ENCODE measurements around the gene FRYL.

FRYL gene

DNA sequence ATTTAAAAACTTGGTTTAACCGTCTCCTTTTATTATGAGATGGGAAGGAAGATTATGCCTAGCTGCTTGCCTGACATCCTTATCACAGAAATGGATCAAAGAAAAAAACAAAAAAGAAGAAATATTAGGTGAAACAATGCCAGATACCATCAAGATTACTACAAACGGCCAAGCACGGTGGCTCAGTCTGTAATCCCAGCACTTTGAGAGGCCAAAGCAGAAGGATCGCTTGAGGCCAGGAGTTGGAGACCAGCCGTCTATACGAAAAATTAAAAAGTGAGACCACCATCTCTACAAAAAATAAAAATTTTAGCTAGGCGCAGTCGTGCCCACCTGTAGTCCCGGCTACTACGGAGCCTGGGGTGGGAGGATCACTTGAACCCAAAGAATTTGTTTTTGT lies 2.3 kb downstream of the FRYL start:
- DNase-seq (ENCODE audit: extremely low read depth, low read depth): no peak
- peak overlapping the region; percentile 86 for H3K4me3 ChIP-seq (replicated peaks; ENCODE audit: low read depth, low read length)
- TF ChIP-seq, protein P1, sequence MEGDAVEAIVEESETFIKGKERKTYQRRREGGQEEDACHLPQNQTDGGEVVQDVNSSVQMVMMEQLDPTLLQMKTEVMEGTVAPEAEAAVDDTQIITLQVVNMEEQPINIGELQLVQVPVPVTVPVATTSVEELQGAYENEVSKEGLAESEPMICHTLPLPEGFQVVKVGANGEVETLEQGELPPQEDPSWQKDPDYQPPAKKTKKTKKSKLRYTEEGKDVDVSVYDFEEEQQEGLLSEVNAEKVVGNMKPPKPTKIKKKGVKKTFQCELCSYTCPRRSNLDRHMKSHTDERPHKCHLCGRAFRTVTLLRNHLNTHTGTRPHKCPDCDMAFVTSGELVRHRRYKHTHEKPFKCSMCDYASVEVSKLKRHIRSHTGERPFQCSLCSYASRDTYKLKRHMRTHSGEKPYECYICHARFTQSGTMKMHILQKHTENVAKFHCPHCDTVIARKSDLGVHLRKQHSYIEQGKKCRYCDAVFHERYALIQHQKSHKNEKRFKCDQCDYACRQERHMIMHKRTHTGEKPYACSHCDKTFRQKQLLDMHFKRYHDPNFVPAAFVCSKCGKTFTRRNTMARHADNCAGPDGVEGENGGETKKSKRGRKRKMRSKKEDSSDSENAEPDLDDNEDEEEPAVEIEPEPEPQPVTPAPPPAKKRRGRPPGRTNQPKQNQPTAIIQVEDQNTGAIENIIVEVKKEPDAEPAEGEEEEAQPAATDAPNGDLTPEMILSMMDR (IDR thresholded peaks at IDR 0.05; ENCODE audit: low read depth, low read length, missing control alignments): no peak

DNA sequence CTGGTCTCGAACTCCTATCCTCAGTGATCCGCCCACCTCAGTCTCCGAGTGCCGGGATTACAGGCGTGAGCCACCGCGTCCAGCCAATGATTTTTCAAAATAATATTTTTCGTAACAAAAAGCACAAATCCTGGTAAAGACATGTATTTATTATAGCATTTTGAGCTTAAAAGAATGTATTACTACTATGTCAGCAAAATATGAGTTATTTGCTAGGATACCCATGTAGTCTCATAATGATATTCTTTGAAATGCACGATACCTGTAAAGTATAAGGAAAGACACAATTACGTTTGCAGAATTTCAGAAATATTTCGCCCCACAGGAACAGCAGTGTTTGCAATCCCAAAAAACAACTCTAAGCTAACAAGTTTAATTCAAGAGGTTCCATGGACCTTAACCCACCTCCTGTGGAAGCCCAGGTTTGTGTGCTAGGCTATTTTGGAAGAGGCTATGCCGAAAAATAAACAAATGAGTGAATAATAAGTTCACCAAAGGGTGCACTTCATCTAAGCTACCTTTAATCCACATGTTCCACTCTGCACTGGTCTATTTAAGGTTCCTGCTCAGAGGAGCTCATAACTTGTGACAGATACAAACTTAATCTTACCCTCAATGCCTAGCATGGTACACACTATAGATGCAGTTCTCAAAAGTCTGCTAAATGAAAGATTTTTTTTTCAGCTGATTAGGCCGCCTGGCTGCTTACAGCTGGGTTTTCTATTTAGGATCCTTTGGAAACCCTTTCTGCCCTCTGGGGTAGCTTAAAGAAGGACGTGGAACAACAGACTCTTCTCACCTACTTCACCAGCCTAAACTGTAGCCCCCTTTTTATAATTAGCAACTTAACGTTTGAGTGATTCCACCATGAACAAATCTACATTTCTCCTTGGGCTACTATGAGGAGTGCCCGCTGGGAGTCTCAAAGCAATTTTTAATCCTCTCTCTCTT lies 5.0 kb downstream of the FRYL start:
- DNase-seq (ENCODE audit: extremely low read depth, low read depth): no peak

DNA sequence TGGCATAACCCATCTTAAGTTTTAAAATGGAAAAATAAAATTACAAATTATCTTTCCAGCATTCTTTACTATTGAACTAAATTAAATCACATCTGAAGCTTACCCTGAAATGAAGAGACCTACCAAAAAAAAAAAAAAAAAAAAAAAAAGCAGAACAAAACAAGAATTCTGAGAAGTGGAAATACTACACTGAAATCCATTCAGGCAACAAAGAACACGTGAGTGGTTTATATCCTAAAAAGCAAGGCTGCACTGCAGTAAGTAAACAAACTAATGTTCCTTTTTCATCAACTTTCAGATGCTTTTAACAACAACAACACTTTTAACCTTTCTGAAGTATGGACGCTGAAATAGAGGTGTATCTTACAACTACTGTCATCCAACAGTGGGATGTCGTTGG lies 7.5 kb downstream of the FRYL start:
- DNase-seq (ENCODE audit: extremely low read depth, low read depth): no peak
- no peak overlapping the region for H3K4me3 ChIP-seq (replicated peaks; ENCODE audit: low read depth, low read length)
- TF ChIP-seq, protein P1 (IDR thresholded peaks at IDR 0.05; ENCODE audit: low read depth, low read length, missing control alignments): no peak

More for the DNA sequence above, 5.0 kb downstream of the FRYL start:
- no peak overlapping the region for H3K4me3 ChIP-seq (replicated peaks; ENCODE audit: low read depth, low read length)
- TF ChIP-seq, protein P1 (IDR thresholded peaks at IDR 0.05; ENCODE audit: low read depth, low read length, missing control alignments): no peak

DNA sequence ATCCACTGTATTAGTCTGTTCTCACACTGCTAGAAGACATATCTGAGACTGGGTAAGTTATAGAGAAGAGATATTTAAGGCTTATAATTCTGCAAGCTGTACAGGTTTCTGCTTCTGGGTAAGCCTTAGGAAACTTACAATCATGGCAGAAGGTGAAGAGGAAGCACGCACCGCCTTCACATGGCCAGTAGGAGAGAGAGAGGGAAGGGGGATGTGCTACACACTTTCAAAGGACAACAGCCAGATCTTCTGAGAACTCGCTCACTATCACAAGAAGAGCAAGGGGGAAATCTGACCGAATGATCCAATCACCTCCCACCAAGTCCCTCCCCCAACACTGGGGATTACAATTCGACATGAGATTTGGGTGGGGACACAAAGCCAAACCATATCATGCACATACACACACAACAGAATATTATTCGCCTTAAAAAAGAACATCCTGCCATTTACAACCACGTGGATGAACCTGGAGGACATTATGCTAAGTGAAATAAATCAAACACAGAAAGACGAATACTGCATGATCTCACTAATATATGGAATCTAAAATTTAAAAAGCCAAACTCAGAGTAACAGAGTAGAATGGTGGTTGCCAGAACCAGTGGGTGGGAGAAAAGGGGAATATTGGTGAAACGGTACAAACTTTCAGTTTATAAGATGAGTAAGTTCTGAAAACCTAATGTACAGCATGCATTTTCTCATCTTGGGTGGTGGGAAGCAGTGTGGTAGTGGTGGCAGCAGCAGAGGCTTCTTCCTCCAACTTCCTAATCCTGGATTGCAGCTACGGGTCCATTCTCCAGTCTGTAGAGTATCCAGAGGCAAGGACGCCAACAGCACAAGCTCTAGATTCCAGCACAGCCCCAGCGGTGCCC lies 12.8 kb downstream of the FRYL start:
- H3K4me3 ChIP-seq (replicated peaks; ENCODE audit: low read depth, low read length): no peak overlapping the region
- no peak for DNase-seq (ENCODE audit: extremely low read depth, low read depth)
- TF ChIP-seq, protein P1 (IDR thresholded peaks at IDR 0.05; ENCODE audit: low read depth, low read length, missing control alignments): no peak

DNA sequence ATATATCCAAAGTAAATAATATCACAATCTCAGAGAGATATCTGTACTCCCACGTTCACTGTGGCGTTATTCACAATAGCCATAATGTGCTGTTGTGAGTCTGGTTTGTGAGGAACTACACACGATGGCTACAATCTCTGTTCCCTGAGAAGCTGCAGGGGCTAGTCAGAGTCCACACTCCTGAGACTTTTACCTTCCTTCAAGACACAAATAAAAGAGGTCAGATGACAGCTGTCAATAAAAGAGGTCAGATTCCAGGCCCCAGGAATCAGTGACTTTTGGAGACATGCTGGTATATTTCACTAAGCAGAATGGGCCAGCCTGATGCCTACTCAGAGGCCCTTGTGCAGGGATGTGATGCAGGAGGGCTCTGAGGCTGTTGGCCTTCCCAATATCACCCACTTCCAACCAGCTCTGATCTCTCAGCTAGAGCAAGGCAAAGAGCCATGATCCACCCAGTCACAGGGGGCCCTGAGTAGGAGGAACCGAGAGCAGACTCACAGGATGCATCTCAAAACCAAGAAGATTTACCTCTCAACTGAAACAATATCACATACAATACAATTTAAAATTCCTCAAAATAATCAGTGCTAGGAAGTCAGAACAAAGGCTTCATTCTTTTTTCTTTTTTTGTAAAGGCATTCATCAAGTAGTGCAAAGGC lies 13.8 kb downstream of the FRYL start:
- no peak overlapping the region for H3K4me3 ChIP-seq (replicated peaks; ENCODE audit: low read depth, low read length)
- TF ChIP-seq, protein P1 (IDR thresholded peaks at IDR 0.05; ENCODE audit: low read depth, low read length, missing control alignments): no peak
- no peak for DNase-seq (ENCODE audit: extremely low read depth, low read depth)

DNA sequence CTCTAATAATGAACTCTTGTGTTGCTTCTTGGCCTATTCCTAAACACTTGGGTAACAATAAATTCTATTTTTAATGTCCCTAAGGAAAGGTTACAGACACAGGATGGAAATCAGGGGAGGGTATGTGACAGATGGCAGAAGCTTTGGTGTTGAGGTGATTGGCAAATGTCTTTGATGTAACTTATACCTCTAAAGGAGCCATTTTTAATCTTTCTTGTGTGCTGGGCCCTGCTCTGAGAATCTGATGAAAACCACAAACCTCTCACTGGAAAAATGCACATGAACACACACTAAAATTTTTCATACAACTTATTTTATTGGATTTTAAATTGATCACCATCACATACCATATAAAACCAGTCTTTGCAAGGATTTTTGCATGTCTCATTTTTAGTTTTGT lies 17.7 kb downstream of the FRYL start:
- no peak overlapping the region for H3K4me3 ChIP-seq (replicated peaks; ENCODE audit: low read depth, low read length)
- no peak for DNase-seq (ENCODE audit: extremely low read depth, low read depth)
- TF ChIP-seq, protein P1 (IDR thresholded peaks at IDR 0.05; ENCODE audit: low read depth, low read length, missing control alignments): no peak

Measured in HFF-Myc (cell line).